GM12864 (cell line): ENCODE results near the gene ST6GALNAC1.

Experiments
- DNase-seq: peaks from one replicate; pipeline ENCODE4 v3.0.0-alpha.2; 2011; ENCODE audit warnings: low read depth
- H3K4me3 ChIP-seq: 2 replicates; pipeline ENCODE4 v1.5.1; 2011; ENCODE audit warnings: mild to moderate bottlenecking, low read depth, low read length, control low read depth
- CTCF ChIP-seq: IDR thresholded peaks from 2 replicates; pipeline ENCODE4 v1.5.1; 2011; ENCODE audit warnings: low read depth, mild to moderate bottlenecking, moderate library complexity, low read length, control low read depth, inconsistent platforms; ENCODE audit errors: missing control alignments

ST6GALNAC1 gene

GRCh38 chr17:76675648-76676047 is 32.1 kb upstream of the ST6GALNAC1 start:
- no peak for TF ChIP-seq CTCF
- no peak overlapping the region for H3K4me3 ChIP-seq
- no peak for DNase-seq

GRCh38 chr17:76674600-76674999 is 31.0 kb upstream of the ST6GALNAC1 start:
- TF ChIP-seq CTCF = no peak
- DNase-seq = no peak
- no peak overlapping the region for H3K4me3 ChIP-seq

- DNase-seq = no peak
- no peak for TF ChIP-seq CTCF
These were observed 30.2 kb upstream of the ST6GALNAC1 start for GRCh38 chr17:76673729-76674128.

GRCh38 chr17:76672892-76673291 is 29.3 kb upstream of the ST6GALNAC1 start:
- no peak for TF ChIP-seq CTCF
- DNase-seq = no peak
- no peak overlapping the region for H3K4me3 ChIP-seq

More at GRCh38 chr17:76673729-76674128, 30.2 kb upstream of the ST6GALNAC1 start:
- no peak overlapping the region for H3K4me3 ChIP-seq

- DNase-seq = no peak
- TF ChIP-seq CTCF = no peak
- peak overlapping the region; percentile 66 for H3K4me3 ChIP-seq
These were observed 28.8 kb upstream of the ST6GALNAC1 start for GRCh38 chr17:76672270-76672851.

GRCh38 chr17:76671912-76672262 is 28.3 kb upstream of the ST6GALNAC1 start:
- DNase-seq = no peak
- peak overlapping the region; percentile 66 for H3K4me3 ChIP-seq
- no peak for TF ChIP-seq CTCF
